ENCODE data around the gene CLASP1.

DNA sequence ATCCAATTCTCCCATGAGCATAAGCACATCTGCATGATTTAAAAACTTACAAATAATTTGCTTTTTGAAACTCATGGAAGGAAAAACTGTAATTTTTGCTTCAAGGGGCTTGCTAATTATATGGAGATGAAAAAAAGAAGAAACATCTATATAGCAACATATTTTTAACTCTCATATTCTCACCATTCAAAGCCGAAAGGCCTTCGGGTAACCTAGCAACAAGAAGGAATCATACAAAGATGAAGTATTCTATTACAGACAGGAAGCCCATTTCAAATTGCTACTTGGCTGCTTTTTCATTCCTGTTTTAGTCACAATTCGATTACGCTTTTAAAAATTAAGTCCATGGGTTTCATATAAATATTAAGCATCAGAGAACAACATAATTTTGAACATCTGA lies 157.7 kb downstream of the CLASP1 start:
- TF ChIP-seq POLR2A (IDR thresholded peaks at IDR 0.05; ENCODE audit: low read depth, low read length) (no peak), TAF1 (IDR thresholded peaks at IDR 0.05; ENCODE audit: low read depth, low read length) (no peak), POLR2AphosphoS5 (IDR thresholded peaks at IDR 0.05; ENCODE audit: low read depth, low read length) (no peak), POU2F2 (IDR thresholded peaks at IDR 0.05; ENCODE audit: low read depth, low read length) (no peak), PAX5 (IDR thresholded peaks at IDR 0.05; ENCODE audit: insufficient read depth, low read length, severe bottlenecking) (no peak), SPI1 (IDR thresholded peaks at IDR 0.05; ENCODE audit: low read depth, low read length) (no peak)

Data from GM12891 (cell line).